ENCODE measurements around the gene DAPL1.

Gene DAPL1

DNA sequence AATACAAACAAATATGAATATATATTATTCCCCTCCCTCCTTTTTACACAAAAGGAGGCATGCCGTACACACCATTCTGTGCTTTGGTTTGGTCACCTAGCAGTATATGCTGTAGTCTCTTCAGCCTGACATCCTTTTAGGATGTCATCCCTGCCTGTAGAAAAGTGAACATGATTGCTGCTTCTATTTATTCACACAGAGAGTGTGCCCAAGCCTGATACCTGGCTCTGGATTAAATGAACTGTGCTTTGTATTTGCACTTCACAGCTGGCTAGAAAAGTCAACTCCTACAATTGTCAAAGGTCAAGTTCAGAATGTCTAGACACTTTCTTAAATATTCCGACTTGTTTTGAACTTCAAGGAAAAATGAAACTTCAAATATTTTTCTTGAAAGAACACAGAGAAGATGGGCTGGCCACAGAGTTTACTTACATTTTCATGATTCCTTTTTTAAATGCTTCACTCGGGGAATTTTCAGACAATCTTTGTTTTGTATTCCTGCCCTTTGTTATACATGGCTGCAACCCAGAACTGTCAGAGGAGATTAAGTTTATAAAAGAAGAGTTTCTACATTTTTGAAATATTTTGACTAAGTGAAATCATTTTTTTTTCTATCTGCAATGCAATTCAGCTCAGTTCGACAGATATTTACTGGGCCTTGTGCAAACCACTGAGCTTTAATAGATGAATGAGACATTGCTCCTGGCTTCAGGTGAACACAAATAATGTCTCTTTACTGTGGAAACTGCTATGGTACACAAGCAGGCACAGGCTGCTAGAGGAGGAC, 33.5 kb downstream of the DAPL1 start:
- ChIA-PET POLR2A (no interaction called here), CTCF (no interaction called here)

DNA sequence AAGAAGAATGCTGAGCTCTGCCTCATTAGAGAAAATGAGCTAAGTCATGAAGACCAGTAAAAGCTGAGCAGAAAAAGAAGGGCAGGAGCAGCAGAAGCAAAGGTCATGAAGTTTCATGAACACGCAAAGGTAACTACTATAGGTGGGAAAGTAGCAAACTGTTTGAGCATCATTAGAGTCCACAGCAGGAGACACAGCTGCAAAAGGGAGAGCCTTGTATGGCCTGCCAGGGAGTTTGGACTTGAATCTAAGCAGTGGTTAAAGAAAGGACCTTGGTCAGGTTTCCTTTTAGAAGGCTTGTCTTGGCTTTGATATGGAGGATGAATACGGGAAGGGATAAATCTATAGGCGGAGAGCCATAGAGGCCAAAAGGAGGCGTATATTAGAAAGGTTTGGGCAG, 34.0 kb downstream of the DAPL1 start:
- no peaks in the 10 kb centered on the region for H3K9me3 ChIP-seq (ENCODE audit: control insufficient read depth, insufficient read depth, low read depth, low read length)
- no peak overlapping the region for H3K27ac ChIP-seq (ENCODE audit: extremely low read depth, low read depth, low read length)
- ChIA-PET CTCF (no interaction called here), POLR2A (no interaction called here)
- no peaks in the 10 kb centered on the region for H3K4me1 ChIP-seq (ENCODE audit: control insufficient read depth, insufficient read depth, low read length)
- TF ChIP-seq ZNF777 (tag by site-specific recombination; IDR thresholded peaks at IDR 0.05; ENCODE audit: borderline replicate concordance): no peak
- TF ChIP-seq MZF1 (tag by site-specific recombination; IDR thresholded peaks at IDR 0.05; ENCODE audit: borderline replicate concordance): no peak
- no peak for TF ChIP-seq ZNF529 (tag by site-specific recombination; IDR thresholded peaks at IDR 0.05; ENCODE audit: insufficient replicate concordance)
- no peak for TF ChIP-seq GLIS1 (tag by site-specific recombination; IDR thresholded peaks at IDR 0.05)
- no peak for TF ChIP-seq ZNF133 (tag by site-specific recombination; IDR thresholded peaks at IDR 0.05)
- TF ChIP-seq MYNN (tag by site-specific recombination; IDR thresholded peaks at IDR 0.05; ENCODE audit: borderline replicate concordance): no peak
- no peak for TF ChIP-seq ZBTB20 (tag by site-specific recombination; IDR thresholded peaks at IDR 0.05)
- no peak for TF ChIP-seq ZNF433 (tag by site-specific recombination; IDR thresholded peaks at IDR 0.05; ENCODE audit: low read depth)
- no peak for TF ChIP-seq ZNF140 (tag by site-specific recombination; IDR thresholded peaks at IDR 0.05)
- no peak for TF ChIP-seq YY2 (tag by site-specific recombination; IDR thresholded peaks at IDR 0.05)
- TF ChIP-seq ZNF626 (tag by site-specific recombination; IDR thresholded peaks at IDR 0.05): no peak
- no peak for TF ChIP-seq CTCF (tag by site-specific recombination; IDR thresholded peaks at IDR 0.05)
- no peak for TF ChIP-seq ZNF23 (tag by site-specific recombination; IDR thresholded peaks at IDR 0.05; ENCODE audit: borderline replicate concordance)
- TF ChIP-seq GFI1B (tag by site-specific recombination; IDR thresholded peaks at IDR 0.05): no peak
- no peaks in the 10 kb centered on the region for H3K36me3 ChIP-seq (ENCODE audit: control insufficient read depth in 2 of 2, insufficient read depth in 1 of 2, low read length in 2 of 2)
- H3K4me3 ChIP-seq (ENCODE audit: low read depth, low read length): no peak overlapping the region

More for the DNA sequence above, 33.5 kb downstream of the DAPL1 start:
- Histone ChIP-seq H3K36me3 (ENCODE audit: control insufficient read depth in 2 of 2, insufficient read depth in 1 of 2, low read length in 2 of 2) (no peaks in the 10 kb centered on the region), H3K27ac (ENCODE audit: extremely low read depth, low read depth, low read length) (no peak overlapping the region), H3K4me1 (ENCODE audit: control insufficient read depth, insufficient read depth, low read length) (no peaks in the 10 kb centered on the region), H3K4me3 (ENCODE audit: low read depth, low read length) (no peak overlapping the region), H3K9me3 (ENCODE audit: control insufficient read depth, insufficient read depth, low read depth, low read length) (no peaks in the 10 kb centered on the region)
- no peak for TF ChIP-seq ZNF558 (tag by site-specific recombination; IDR thresholded peaks at IDR 0.05)
- no peak for TF ChIP-seq WT1 (tag by site-specific recombination; IDR thresholded peaks at IDR 0.05)
- TF ChIP-seq ZEB2 (tag by site-specific recombination; IDR thresholded peaks at IDR 0.05): no peak
- no peak for TF ChIP-seq ZNF391 (tag by site-specific recombination; IDR thresholded peaks at IDR 0.05; ENCODE audit: borderline replicate concordance, low read depth)

DNA sequence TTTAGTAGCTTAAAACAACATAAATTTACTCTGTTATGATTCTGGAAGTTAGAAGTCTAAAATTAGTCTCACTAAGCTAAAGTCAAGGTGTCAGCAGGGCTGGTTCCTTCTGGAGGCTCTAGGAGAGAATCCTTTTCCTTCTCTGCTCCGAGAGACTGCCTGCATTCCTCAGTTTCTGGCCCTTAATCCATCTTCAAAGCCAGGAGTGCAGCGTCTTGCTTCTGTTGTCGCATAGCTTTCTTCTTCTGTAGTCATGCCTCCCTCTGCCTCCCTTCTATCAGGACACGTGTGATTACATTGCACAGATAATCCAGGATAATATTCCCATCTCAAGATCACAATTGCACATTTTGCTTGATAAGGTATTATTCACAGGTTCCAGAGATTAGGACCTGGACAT, 35.1 kb downstream of the DAPL1 start:
- H3K4me1 ChIP-seq (ENCODE audit: control insufficient read depth, insufficient read depth, low read length): no peaks in the 10 kb centered on the region
- POLR2A ChIA-PET: no interaction called here
- H3K36me3 ChIP-seq (ENCODE audit: control insufficient read depth in 2 of 2, insufficient read depth in 1 of 2, low read length in 2 of 2): no peaks in the 10 kb centered on the region
- no peak overlapping the region for H3K4me3 ChIP-seq (ENCODE audit: low read depth, low read length)
- CTCF ChIA-PET: no interaction called here
- H3K9me3 ChIP-seq (ENCODE audit: control insufficient read depth, insufficient read depth, low read depth, low read length): no peaks in the 10 kb centered on the region
- H3K27ac ChIP-seq (ENCODE audit: extremely low read depth, low read depth, low read length): no peak overlapping the region
- no peak for TF ChIP-seq ZNF621 (tag by site-specific recombination; IDR thresholded peaks at IDR 0.05)
- TF ChIP-seq ZIC2 (tag by site-specific recombination; IDR thresholded peaks at IDR 0.05): no peak
- TF ChIP-seq, protein P1, sequence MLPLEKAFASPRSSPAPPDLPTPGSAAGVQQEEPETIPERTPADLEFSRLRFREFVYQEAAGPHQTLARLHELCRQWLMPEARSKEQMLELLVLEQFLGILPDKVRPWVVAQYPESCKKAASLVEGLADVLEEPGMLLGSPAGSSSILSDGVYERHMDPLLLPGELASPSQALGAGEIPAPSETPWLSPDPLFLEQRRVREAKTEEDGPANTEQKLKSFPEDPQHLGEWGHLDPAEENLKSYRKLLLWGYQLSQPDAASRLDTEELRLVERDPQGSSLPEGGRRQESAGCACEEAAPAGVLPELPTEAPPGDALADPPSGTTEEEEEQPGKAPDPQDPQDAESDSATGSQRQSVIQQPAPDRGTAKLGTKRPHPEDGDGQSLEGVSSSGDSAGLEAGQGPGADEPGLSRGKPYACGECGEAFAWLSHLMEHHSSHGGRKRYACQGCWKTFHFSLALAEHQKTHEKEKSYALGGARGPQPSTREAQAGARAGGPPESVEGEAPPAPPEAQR (tag by site-specific recombination; IDR thresholded peaks at IDR 0.05): no peak
- TF ChIP-seq ZNF521 (tag by site-specific recombination; IDR thresholded peaks at IDR 0.05): no peak
- no peak for TF ChIP-seq CTCF (tag by site-specific recombination; IDR thresholded peaks at IDR 0.05)
- TF ChIP-seq GLIS2 (tag by site-specific recombination; IDR thresholded peaks at IDR 0.05): no peak
- TF ChIP-seq ZNF335 (tag by site-specific recombination; conservative IDR thresholded peaks at IDR 0.05): no peak
- no peak for TF ChIP-seq ZFP69B (tag by site-specific recombination; IDR thresholded peaks at IDR 0.05)
- TF ChIP-seq ZNF658 (tag by site-specific recombination; IDR thresholded peaks at IDR 0.05): no peak
